ENCODE measurements around the gene NDUFB4. TPM values are rescaled to one million over a fixed set of nuclear protein-coding genes. Genes with fewer than 3 reads are reported as not detected.

The NDUFB4 gene
- total and polyA plus RNA-seq, 4 donors, result 28.4 to 269 (median 76.9) TPM

DNA sequence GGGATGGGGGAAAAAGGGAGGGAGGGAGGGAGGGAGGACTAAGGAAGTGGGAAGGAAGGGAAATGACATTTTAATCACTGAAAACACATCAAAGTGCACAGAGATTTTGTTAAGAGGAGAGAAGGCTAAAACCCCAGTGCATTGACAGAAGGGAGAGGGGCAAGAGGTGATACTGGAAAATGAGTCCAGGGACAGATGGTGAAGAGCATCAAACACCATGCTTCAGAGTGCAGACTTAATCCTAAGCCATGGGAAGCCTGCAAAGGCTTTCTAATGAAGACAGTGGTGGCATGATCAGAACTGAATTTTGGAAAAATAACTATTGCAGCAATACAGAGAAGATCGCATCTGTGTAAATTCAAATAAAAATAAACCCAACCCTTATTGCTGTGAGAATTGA lies 44.1 kb downstream of the NDUFB4 start:
- H3K9ac ChIP-seq (ENCODE audit: low read depth in 1 of 2, low read length in 2 of 2), result no peak overlapping the region
- WGBS, result 51% methylated on average over 1 of the region's 1 CpG
- TF ChIP-seq FOXA2 (IDR thresholded peaks at IDR 0.05), result no peak
- TF ChIP-seq, protein P1, sequence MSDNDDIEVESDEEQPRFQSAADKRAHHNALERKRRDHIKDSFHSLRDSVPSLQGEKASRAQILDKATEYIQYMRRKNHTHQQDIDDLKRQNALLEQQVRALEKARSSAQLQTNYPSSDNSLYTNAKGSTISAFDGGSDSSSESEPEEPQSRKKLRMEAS (IDR thresholded peaks at IDR 0.05), result no peak
- TF ChIP-seq RAD21 (IDR thresholded peaks at IDR 0.05), result no peak
- no peak for TF ChIP-seq HNF4G (IDR thresholded peaks at IDR 0.05)
- TF ChIP-seq JUND (IDR thresholded peaks at IDR 0.05), result no peak
- TF ChIP-seq SP1 (IDR thresholded peaks at IDR 0.05), result no peak
- no peaks in the 10 kb centered on the region for H3K27me3 ChIP-seq (ENCODE audit: control insufficient read depth in 4 of 4, insufficient read depth in 4 of 4, low read length in 3 of 4)
- H3K36me3 ChIP-seq (ENCODE audit: control insufficient read depth in 4 of 4, insufficient read depth in 3 of 4, low read depth in 1 of 4, low read length in 3 of 4), result peaks cover 4 to 72% (median 62%) of the 10 kb centered on the region in 4 donors
- no peak for DNase-seq (ENCODE audit: low spot score)
- peaks cover 0 to 23% (median 5%) of the 10 kb centered on the region in 4 donors for H3K4me1 ChIP-seq (ENCODE audit: control insufficient read depth in 4 of 4, insufficient read depth in 4 of 4, low read length in 3 of 4)
- H3K27ac ChIP-seq (ENCODE audit: low read depth in 1 of 2, low read length in 2 of 2), result no peak overlapping the region
- no peak overlapping the region for H3K4me3 ChIP-seq (ENCODE audit: low read depth in 1 of 3, low read length in 3 of 3)
- no peaks in the 10 kb centered on the region for H3K9me3 ChIP-seq (ENCODE audit: control insufficient read depth in 4 of 4, low read length in 3 of 4)

GRCh38 chr3:120641696-120642246 lies 45.6 kb downstream of the NDUFB4 start:
- H3K27me3 ChIP-seq (ENCODE audit: control insufficient read depth in 4 of 4, insufficient read depth in 4 of 4, low read length in 3 of 4), result no peaks in the 10 kb centered on the region
- WGBS, result 97% methylated on average over 2 of the region's 2 CpGs
- no peak for DNase-seq (ENCODE audit: low spot score)
- H3K4me1 ChIP-seq (ENCODE audit: control insufficient read depth in 4 of 4, insufficient read depth in 4 of 4, low read length in 3 of 4), result peaks cover 0 to 20% (median 5%) of the 10 kb centered on the region in 4 donors
- no peak overlapping the region for H3K4me3 ChIP-seq (ENCODE audit: low read depth in 1 of 3, low read length in 3 of 3)
- no peaks in the 10 kb centered on the region for H3K9me3 ChIP-seq (ENCODE audit: control insufficient read depth in 4 of 4, low read length in 3 of 4)
- H3K27ac ChIP-seq (ENCODE audit: low read depth in 1 of 2, low read length in 2 of 2), result no peak overlapping the region
- no peak overlapping the region for H3K9ac ChIP-seq (ENCODE audit: low read depth in 1 of 2, low read length in 2 of 2)
- TF ChIP-seq GABPA (IDR thresholded peaks at IDR 0.05 in 1 of 2, conservative IDR thresholded peaks at IDR 0.05 in 1 of 2), result no peak
- TF ChIP-seq FOXA1 (IDR thresholded peaks at IDR 0.05), result no peak
- TF ChIP-seq NR2F2 (IDR thresholded peaks at IDR 0.05), result no peak
- no peak for TF ChIP-seq REST (IDR thresholded peaks at IDR 0.05)
- TF ChIP-seq RAD21 (IDR thresholded peaks at IDR 0.05), result no peak
- TF ChIP-seq JUND (IDR thresholded peaks at IDR 0.05), result no peak
- no peak for TF ChIP-seq RXRA (IDR thresholded peaks at IDR 0.05)
- no peak for TF ChIP-seq YY1 (IDR thresholded peaks at IDR 0.05)
- H3K36me3 ChIP-seq (ENCODE audit: control insufficient read depth in 4 of 4, insufficient read depth in 3 of 4, low read depth in 1 of 4, low read length in 3 of 4), result peaks cover 3 to 80% (median 76%) of the 10 kb centered on the region in 4 donors

DNA sequence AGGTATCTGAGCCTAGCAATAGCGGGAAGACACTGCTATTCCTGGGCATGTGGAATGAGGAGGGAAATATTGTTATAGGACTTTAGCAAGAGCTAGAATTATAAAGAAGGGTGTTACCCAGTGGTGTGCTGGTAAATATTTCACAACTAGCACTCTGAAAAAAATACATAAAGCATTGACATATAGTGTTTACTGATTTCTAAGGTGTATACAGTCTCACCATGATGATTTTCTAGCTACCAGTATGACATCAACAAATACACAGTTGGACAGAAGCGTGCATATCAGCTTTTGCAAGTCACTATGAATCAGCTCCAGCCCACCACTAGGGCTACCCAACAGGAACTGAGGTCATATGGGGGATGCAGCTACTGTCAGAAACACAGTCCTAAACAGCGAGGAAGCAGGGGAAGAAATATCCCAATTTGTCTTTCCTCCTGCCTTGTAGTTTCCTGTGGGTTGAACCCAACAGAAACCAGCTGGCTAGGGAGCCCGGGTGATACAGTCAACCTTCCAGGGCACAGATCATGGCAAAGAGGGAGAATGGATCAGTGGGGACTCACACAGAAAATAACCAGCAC lies 46.3 kb downstream of the NDUFB4 start:
- Histone ChIP-seq H3K27me3 (ENCODE audit: control insufficient read depth in 4 of 4, insufficient read depth in 4 of 4, low read length in 3 of 4) (no peaks in the 10 kb centered on the region), H3K4me3 (ENCODE audit: low read depth in 1 of 3, low read length in 3 of 3) (no peak overlapping the region), H3K36me3 (ENCODE audit: control insufficient read depth in 4 of 4, insufficient read depth in 3 of 4, low read depth in 1 of 4, low read length in 3 of 4) (peaks cover 3 to 85% (median 83%) of the 10 kb centered on the region in 4 donors), H3K27ac (ENCODE audit: low read depth in 1 of 2, low read length in 2 of 2) (no peak overlapping the region), H3K9me3 (ENCODE audit: control insufficient read depth in 4 of 4, low read length in 3 of 4) (no peaks in the 10 kb centered on the region), H3K9ac (ENCODE audit: low read depth in 1 of 2, low read length in 2 of 2) (no peak overlapping the region), H3K4me1 (ENCODE audit: control insufficient read depth in 4 of 4, insufficient read depth in 4 of 4, low read length in 3 of 4) (peaks cover 0 to 16% (median 4%) of the 10 kb centered on the region in 4 donors)
- 65% methylated on average over 4 of the region's 4 CpGs for WGBS
- no peak for TF ChIP-seq JUND (IDR thresholded peaks at IDR 0.05)
- no peak for TF ChIP-seq RXRA (IDR thresholded peaks at IDR 0.05)
- TF ChIP-seq HNF4A (conservative IDR thresholded peaks at IDR 0.05), result no peak
- no peak for TF ChIP-seq RAD21 (IDR thresholded peaks at IDR 0.05)
- no peak for DNase-seq (ENCODE audit: low spot score)

Measured in liver (tissue), 9 donors.